WERI-Rb-1 (cell line): ENCODE data around the gene CHAMP1.

Source experiments
- DNase-seq: peaks from one replicate; pipeline ENCODE4 v3.0.0-alpha.2; 2020
- H3K27ac ChIP-seq: fragments of 250-450 bp; sonication (Bioruptor Pico); 2 replicates; pipeline ENCODE4 v1.5.1; 2020; ENCODE audit warnings: mild to moderate bottlenecking, moderate library complexity
- H3K27me3 ChIP-seq: fragments of 250-450 bp; sonication (Bioruptor Pico); 2 replicates; pipeline ENCODE4 v1.5.1; 2021; ENCODE audit warnings: mild to moderate bottlenecking, low read depth, moderate library complexity; ENCODE audit not compliant: insufficient read depth, severe bottlenecking
- H3K36me3 ChIP-seq: fragments of 250-450 bp; sonication (Bioruptor Pico); 2 replicates; pipeline ENCODE4 v1.5.1; 2020; ENCODE audit warnings: mild to moderate bottlenecking, moderate library complexity
- H3K4me3 ChIP-seq: 2 replicates; pipeline ENCODE4 v1.5.1; 2011; ENCODE audit warnings: low read depth, mild to moderate bottlenecking, control low read depth, low read length
- H3K9me3 ChIP-seq: fragments of 250-450 bp; sonication (Bioruptor Pico); 2 replicates; pipeline ENCODE4 v1.5.1; 2021; ENCODE audit warnings: mild to moderate bottlenecking, moderate library complexity; ENCODE audit not compliant: severe bottlenecking
- CTCF ChIP-seq: IDR thresholded peaks from 2 replicates; pipeline ENCODE4 v1.5.1; 2011; ENCODE audit warnings: low read depth, mild to moderate bottlenecking, control low read depth, inconsistent platforms, low read length

The CHAMP1 gene

DNA sequence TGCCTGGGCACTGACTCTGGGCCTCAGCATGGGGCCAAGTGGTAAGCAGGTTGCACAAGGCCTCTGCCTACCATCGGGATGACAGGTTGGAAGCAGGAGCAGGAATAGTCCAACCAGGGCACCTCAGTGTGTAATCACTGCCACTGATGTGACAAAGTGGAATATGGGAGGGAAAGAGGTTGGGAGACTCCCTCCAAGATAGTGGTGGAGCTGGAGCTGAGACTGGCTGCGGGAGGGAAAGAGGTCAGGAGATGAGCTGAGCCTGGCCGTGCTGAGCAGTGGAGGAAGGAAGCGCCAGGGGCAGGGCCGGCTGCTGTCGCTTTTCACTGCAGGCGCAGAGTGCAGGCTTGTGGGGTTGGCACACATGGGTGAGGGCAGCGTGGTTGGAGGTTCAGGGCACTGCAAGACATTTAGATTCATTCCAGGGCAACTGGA lies 26.1 kb upstream of the CHAMP1 start:
- no peak overlapping the region for H3K4me3 ChIP-seq
- no peak for DNase-seq
- H3K27me3 ChIP-seq = no peaks in the 10 kb centered on the region
- peaks cover 91% of the 10 kb centered on the region for H3K36me3 ChIP-seq
- no peaks in the 10 kb centered on the region for H3K9me3 ChIP-seq
- H3K27ac ChIP-seq = no peak overlapping the region
- TF ChIP-seq CTCF = no peak

DNA sequence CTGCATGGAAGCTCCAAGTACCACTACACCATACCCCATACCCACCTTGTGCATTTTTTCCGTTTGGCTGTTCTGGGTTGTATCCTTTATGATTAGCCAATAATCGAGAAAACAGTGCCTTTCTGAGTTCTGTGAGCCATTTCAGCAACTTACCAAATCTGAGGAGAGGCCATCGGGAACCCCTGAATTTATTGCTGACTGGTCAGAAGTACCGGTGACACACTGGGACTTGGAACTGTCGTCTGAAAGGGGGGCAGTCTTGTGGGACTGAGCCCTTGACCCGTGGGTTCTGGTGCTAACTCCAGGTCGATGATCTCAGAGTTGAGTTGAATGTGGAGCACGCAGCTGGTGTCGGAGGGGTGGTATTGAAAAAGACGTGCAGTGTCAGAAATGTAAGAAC lies 17.9 kb upstream of the CHAMP1 start:
- Histone ChIP-seq H3K36me3 (peaks cover 85% of the 10 kb centered on the region), H3K27me3 (no peaks in the 10 kb centered on the region), H3K9me3 (no peaks in the 10 kb centered on the region), H3K4me3 (no peak overlapping the region), H3K27ac (no peak overlapping the region)
- TF ChIP-seq CTCF = no peak
- no peak for DNase-seq

DNA sequence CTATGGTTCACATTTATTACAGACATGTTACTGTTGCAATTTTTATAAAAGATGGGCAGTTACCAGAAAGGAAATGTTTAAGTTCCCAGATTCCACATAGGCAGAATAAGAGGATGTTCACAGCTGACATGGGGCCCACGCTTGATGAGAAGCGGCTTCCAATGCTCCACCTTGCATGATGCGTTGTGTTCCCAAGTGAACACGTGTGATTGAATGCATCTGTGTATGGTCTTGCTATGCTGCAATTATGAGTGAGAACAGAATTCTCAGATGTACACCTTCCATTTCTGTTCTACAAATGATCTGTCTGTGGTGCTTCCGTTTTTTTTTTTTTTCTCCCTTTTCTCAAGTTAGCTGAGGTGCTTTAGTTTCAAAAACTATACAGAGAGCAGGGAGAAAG lies 17.4 kb upstream of the CHAMP1 start:
- Histone ChIP-seq H3K36me3 (peaks cover 86% of the 10 kb centered on the region), H3K27me3 (no peaks in the 10 kb centered on the region), H3K4me3 (no peak overlapping the region), H3K27ac (no peak overlapping the region), H3K9me3 (no peaks in the 10 kb centered on the region)
- no peak for TF ChIP-seq CTCF
- no peak for DNase-seq

- H3K4me3 ChIP-seq = no peak overlapping the region
- DNase-seq = no peak
- no peaks in the 10 kb centered on the region for H3K27me3 ChIP-seq
- TF ChIP-seq CTCF = no peak
- H3K9me3 ChIP-seq = no peaks in the 10 kb centered on the region
- peaks cover 92% of the 10 kb centered on the region for H3K36me3 ChIP-seq
- no peak overlapping the region for H3K27ac ChIP-seq
Measured at GRCh38 chr13:114298866-114299265, 15.4 kb upstream of the CHAMP1 start.

DNA sequence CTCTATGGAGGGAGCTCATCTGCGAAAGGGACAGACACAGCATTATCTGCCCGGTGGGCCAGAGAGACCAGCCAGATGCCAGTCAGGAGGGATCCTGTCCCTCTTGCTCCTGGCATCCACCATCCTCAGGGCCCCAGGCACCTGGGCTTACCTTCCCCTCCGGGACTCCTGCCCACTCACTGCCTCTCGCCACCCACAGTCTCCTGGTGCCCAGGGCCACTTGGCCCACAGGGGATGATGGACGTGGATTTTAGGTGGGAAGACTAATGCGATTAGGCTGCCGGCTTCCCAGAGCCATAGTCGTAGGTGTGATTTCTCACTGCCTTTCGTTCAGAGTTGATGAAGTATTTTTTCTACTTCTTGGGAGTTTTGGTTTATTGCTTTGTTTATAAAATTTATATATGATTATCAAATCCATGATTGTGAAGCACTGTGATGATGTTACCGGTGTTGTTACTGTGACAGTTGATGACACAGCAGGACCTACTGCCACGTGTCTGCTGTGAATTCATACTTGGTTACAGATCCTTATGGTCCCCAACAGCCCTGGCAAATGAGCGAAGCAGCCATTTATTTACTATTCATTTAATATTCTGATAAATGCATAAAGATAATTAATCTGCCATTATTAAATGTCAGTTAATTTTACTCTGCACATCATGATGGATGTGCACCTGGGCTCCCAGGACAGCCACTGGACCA lies 14.5 kb upstream of the CHAMP1 start:
- Histone ChIP-seq H3K27ac (peak overlapping the region; percentile 19; the same call in 1 of the 2 replicates), H3K27me3 (no peaks in the 10 kb centered on the region), H3K36me3 (peaks cover 95% of the 10 kb centered on the region), H3K4me3 (no peak overlapping the region), H3K9me3 (no peaks in the 10 kb centered on the region)
- no peak for DNase-seq
- TF ChIP-seq CTCF = no peak

GRCh38 chr13:114303700-114304327 lies 10.5 kb upstream of the CHAMP1 start:
- Histone ChIP-seq H3K36me3 (peaks cover 77% of the 10 kb centered on the region), H3K27ac (no peak overlapping the region), H3K4me3 (no peak overlapping the region), H3K9me3 (no peaks in the 10 kb centered on the region), H3K27me3 (no peaks in the 10 kb centered on the region)
- no peak for TF ChIP-seq CTCF
- DNase-seq = no peak
